ENCODE results near the gene ALAS1. TPM values are rescaled to one million over a fixed set of nuclear protein-coding genes. Genes with fewer than 3 reads are reported as not detected.

The ALAS1 gene
- total and polyA plus RNA-seq, 9 donors: 16.1 to 70.1 (median 25.8) TPM

GRCh38 chr3:52247409-52248164 lies 49.6 kb downstream of the ALAS1 start:
- Histone ChIP-seq H3K4me1 (ENCODE audit: insufficient read depth) (peaks cover 5% of the 10 kb centered on the region), H3K4me3 (no peak overlapping the region), H3K27ac (no peak overlapping the region), H3K36me3 (no peaks in the 10 kb centered on the region), H3K27me3 (no peaks in the 10 kb centered on the region), H3K9me3 (no peaks in the 10 kb centered on the region)
- intact Hi-C loops (cut with DNase I): no loop called here
- WGBS, 3 donors: 94 to 97% (median 96%) methylated on average over 7 of the region's 7 CpGs
- TF ChIP-seq CTCF (IDR thresholded peaks at IDR 0.05) (no peak), EP300 (IDR thresholded peaks at IDR 0.05) (no peak), POLR2A (IDR thresholded peaks at IDR 0.05) (no peak)
- DNase-seq: no peak

- H3K27ac ChIP-seq: no peak overlapping the region
- intact Hi-C loops (cut with DNase I): no loop called here
These were observed 50.2 kb downstream of the ALAS1 start for GRCh38 chr3:52248165-52248541.

GRCh38 chr3:52248816-52249547 lies 51.0 kb downstream of the ALAS1 start:
- intact Hi-C loops (cut with DNase I): no loop called here
- Histone ChIP-seq H3K27me3 (no peaks in the 10 kb centered on the region), H3K9me3 (no peaks in the 10 kb centered on the region), H3K4me3 (no peak overlapping the region), H3K4me1 (ENCODE audit: insufficient read depth) (peaks cover 5% of the 10 kb centered on the region), H3K27ac (no peak overlapping the region), H3K36me3 (no peaks in the 10 kb centered on the region)
- no peak for TF ChIP-seq CTCF (IDR thresholded peaks at IDR 0.05)
- WGBS, 3 donors: 52 to 62% (median 57%) methylated on average over 10 of the region's 10 CpGs
- peak in 3 of 5 donors; percentile 48 to 66 (median 56) for DNase-seq

More at GRCh38 chr3:52248165-52248541, 50.2 kb downstream of the ALAS1 start:
- TF ChIP-seq POLR2A (IDR thresholded peaks at IDR 0.05) (no peak), CTCF (IDR thresholded peaks at IDR 0.05) (no peak), EP300 (IDR thresholded peaks at IDR 0.05) (no peak)
- 85 to 91% (median 88%) methylated on average over 10 of the region's 10 CpGs for WGBS, 3 donors
- Histone ChIP-seq H3K27me3 (no peaks in the 10 kb centered on the region), H3K36me3 (no peaks in the 10 kb centered on the region), H3K9me3 (no peaks in the 10 kb centered on the region), H3K4me3 (no peak overlapping the region), H3K4me1 (ENCODE audit: insufficient read depth) (peaks cover 5% of the 10 kb centered on the region)
- DNase-seq: peak in 1 of 5 donors; percentile 14

- Histone ChIP-seq H3K4me1 (ENCODE audit: insufficient read depth) (peaks cover 5% of the 10 kb centered on the region), H3K36me3 (no peaks in the 10 kb centered on the region), H3K4me3 (no peak overlapping the region), H3K27ac (no peak overlapping the region), H3K9me3 (no peaks in the 10 kb centered on the region), H3K27me3 (no peaks in the 10 kb centered on the region)
- no peak for TF ChIP-seq EP300 (IDR thresholded peaks at IDR 0.05)
- TF ChIP-seq CTCF (IDR thresholded peaks at IDR 0.05): no peak
- intact Hi-C loops (cut with DNase I): no loop called here
- DNase-seq: no peak
- 71 to 82% (median 81%) methylated on average over 6 of the region's 6 CpGs for WGBS, 3 donors
These were observed 51.7 kb downstream of the ALAS1 start for GRCh38 chr3:52249683-52250082.

Data from ovary (tissue), 9 donors.